Thoracic aorta (tissue), 2 donors: ENCODE measurements around the gene NCKAP1. TPM values are rescaled to one million over a fixed set of nuclear protein-coding genes. Genes with fewer than 3 reads are reported as not detected.

Experiments used
- ATAC-seq: fragments of 150-250 bp; one replicate; pipeline ENCODE4 v1.8.0; 2017; ENCODE audit warnings: low read depth; ENCODE audit not compliant: insufficient number of reproducible peaks, low FRiP score
- DNase-seq: peaks from one replicate; pipeline ENCODE4 v3.0.0-alpha.2; 2020; ENCODE audit warnings: low spot score
- H3K27ac ChIP-seq, 2 donors: fragments of 200-600 bp; sonication (generic); 1 replicate in 1 of 2; 2 replicates in 1 of 2; pipeline ENCODE4 v1.5.1; 2016; ENCODE audit warnings: mild to moderate bottlenecking in 2 of 2, moderate library complexity in 2 of 2
- H3K27me3 ChIP-seq: fragments of 200-600 bp; sonication (generic); replicated peaks from 2 replicates; pipeline ENCODE4 v1.6.0; 2016; ENCODE audit warnings: mild to moderate bottlenecking; ENCODE audit not compliant: insufficient read depth
- H3K36me3 ChIP-seq: fragments of 200-600 bp; sonication (generic); one replicate; pipeline ENCODE4 v1.5.1; 2016
- H3K4me1 ChIP-seq, 2 donors: fragments of 200-600 bp; sonication (generic); 1 replicate in 1 of 2; 2 replicates in 1 of 2; pipeline versions ENCODE4 v1.5.1 to v1.6.0; 2016; ENCODE audit warnings: low read depth in 2 of 2, mild to moderate bottlenecking in 1 of 2; ENCODE audit not compliant: control insufficient read depth in 1 of 2
- H3K4me3 ChIP-seq: fragments of 200-600 bp; sonication (generic); 2 replicates; pipeline ENCODE4 v1.5.1; 2016; ENCODE audit warnings: mild to moderate bottlenecking
- H3K9me3 ChIP-seq: fragments of 200-600 bp; sonication (generic); 2 replicates; pipeline ENCODE4 v1.5.1; 2016
- total RNA-seq, 2 donors: library from RNA; depleted of rRNA; stranded (reverse); fragments of >200 nt; gene quantifications; one replicate each; pipeline versions ENCODE4 v1.1.0 to v1.2.3, GENCODE V29; 2016
- TF ChIP-seq, protein P1 (sequence below): fragments of 200-600 bp; sonication (generic); IDR thresholded peaks from one replicate; pipeline ENCODE4 v1.5.1; 2019; ENCODE audit warnings: antibody characterized with exemption

The NCKAP1 gene
- total RNA-seq, 2 donors from 2014 or later, result 116 to 159 TPM

DNA sequence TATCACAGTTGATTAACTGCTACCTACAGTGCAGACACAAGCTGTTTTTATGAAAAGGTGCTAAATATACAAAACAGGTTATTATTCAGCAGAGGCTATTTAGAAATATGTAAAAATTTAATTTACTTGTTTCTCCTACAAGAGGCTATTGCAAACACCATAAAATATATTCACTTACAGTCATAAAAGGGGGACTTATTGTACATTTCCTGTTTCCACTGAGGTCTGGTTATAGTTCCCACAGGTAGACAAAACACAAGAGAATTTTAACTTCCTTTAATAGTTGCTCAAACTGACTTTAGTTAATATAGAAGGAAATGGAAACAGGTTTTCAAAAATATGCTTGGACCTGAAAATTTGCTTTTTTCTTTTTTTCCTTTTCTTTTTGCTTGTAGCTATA, 131.8 kb downstream of the NCKAP1 start:
- Histone ChIP-seq H3K4me1 (peaks cover 5 to 30% of the 10 kb centered on the region in 2 donors), H3K9me3 (no peaks in the 10 kb centered on the region), H3K27me3 (no peaks in the 10 kb centered on the region), H3K4me3 (no peak overlapping the region), H3K36me3 (no peaks in the 10 kb centered on the region), H3K27ac (no peak overlapping the region)
- DNase-seq, result no peak
- no peak for ATAC-seq
- TF ChIP-seq, protein P1, sequence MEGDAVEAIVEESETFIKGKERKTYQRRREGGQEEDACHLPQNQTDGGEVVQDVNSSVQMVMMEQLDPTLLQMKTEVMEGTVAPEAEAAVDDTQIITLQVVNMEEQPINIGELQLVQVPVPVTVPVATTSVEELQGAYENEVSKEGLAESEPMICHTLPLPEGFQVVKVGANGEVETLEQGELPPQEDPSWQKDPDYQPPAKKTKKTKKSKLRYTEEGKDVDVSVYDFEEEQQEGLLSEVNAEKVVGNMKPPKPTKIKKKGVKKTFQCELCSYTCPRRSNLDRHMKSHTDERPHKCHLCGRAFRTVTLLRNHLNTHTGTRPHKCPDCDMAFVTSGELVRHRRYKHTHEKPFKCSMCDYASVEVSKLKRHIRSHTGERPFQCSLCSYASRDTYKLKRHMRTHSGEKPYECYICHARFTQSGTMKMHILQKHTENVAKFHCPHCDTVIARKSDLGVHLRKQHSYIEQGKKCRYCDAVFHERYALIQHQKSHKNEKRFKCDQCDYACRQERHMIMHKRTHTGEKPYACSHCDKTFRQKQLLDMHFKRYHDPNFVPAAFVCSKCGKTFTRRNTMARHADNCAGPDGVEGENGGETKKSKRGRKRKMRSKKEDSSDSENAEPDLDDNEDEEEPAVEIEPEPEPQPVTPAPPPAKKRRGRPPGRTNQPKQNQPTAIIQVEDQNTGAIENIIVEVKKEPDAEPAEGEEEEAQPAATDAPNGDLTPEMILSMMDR, result no peak

DNA sequence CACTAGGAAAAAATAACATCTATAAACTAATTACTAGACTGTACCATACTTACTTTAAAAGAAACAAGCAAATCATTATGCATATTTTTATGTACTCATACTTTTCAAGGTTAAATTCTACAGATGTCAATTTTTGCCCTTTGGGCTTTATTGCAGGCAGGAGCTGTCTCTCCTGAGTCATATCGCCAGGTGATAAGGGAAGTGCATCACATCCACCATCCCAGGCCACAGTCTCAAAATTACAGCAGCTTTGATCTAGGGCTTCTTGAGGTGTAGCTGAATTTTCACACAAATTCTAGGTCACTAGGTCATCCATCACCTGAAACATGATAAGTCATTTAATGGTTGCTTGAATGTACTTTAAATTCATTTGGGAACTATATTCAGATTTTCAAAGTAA, 133.4 kb downstream of the NCKAP1 start:
- Histone ChIP-seq H3K27ac (peak overlapping the region in 1 of 2 donors; percentile 6), H3K4me3 (no peak overlapping the region), H3K36me3 (no peaks in the 10 kb centered on the region), H3K4me1 (peaks cover 5 to 30% of the 10 kb centered on the region in 2 donors), H3K9me3 (no peaks in the 10 kb centered on the region), H3K27me3 (no peaks in the 10 kb centered on the region)
- TF ChIP-seq, protein P1, result no peak
- no peak for ATAC-seq
- no peak for DNase-seq

DNA sequence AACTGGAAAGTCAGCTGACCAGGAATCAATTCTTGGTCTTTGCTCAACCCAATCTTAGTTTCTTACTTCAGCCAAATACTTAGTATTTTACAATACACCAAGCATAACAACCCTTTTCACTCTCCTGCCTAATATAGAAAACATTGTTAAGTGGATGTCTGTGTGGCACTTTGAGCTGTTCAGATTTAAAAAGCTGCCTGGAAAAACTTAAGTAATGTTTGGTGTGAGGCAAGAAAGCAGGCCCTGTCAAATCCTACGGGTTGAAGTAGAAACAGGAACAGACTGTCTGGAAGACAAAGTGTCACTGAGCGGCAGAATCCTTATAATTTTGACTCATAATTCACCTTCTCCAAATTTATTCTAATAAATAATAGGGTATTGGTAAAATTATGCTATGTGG, 134.7 kb downstream of the NCKAP1 start:
- no peaks in the 10 kb centered on the region for H3K9me3 ChIP-seq
- H3K4me3 ChIP-seq, result no peak overlapping the region
- peak overlapping the region; percentile 33 to 69 for H3K27ac ChIP-seq
- TF ChIP-seq, protein P1, result no peak
- H3K4me1 ChIP-seq, result peaks cover 5 to 30% of the 10 kb centered on the region in 2 donors
- ATAC-seq (no peak), DNase-seq (no peak)
- H3K36me3 ChIP-seq, result no peaks in the 10 kb centered on the region
- no peaks in the 10 kb centered on the region for H3K27me3 ChIP-seq

DNA sequence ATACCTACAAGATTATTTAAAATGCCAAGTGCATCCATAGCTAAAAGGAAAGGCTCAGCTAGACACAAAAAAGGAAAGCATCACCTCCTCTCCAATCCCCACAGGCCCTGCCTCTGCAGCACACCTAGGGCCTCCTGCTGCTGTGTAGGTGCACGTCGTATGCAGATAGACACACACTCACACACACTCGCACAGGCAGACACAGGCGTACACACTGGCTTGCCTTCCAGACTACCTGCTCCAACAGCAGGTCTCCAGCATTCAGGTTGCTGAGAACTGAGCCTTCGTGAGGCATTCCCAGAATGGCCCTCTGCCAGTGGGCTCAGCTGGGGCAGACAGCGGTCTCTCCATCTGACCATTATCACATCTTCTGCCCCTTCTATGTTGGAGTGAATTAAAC, 136.5 kb downstream of the NCKAP1 start:
- no peaks in the 10 kb centered on the region for H3K9me3 ChIP-seq
- TF ChIP-seq, protein P1, result no peak
- DNase-seq (no peak), ATAC-seq (no peak)
- no peaks in the 10 kb centered on the region for H3K27me3 ChIP-seq
- H3K4me3 ChIP-seq, result no peak overlapping the region
- no peak overlapping the region for H3K27ac ChIP-seq
- peaks cover 3 to 22% of the 10 kb centered on the region in 2 donors for H3K4me1 ChIP-seq
- H3K36me3 ChIP-seq, result no peaks in the 10 kb centered on the region

DNA sequence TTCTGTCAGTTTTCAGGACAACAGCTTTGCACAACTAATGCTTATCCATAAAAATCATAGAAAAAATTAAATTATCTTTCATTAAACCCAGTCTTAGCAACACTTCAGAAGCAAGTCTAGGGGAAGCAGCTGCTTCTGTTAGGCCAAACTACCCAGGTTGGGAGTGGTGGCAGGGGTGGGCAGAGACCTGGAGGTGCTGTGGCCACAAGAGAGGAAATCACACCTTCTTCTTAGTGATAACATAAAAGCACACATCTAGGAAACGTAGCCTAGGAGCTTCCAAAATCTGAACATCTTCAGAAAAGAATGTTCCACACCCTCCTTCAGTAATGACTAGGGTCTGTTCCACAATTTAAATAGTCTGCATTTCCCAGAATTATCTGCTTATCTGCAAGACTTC, 139.5 kb downstream of the NCKAP1 start:
- DNase-seq, result no peak

More for the DNA sequence above, 139.5 kb downstream of the NCKAP1 start:
- Histone ChIP-seq H3K27me3 (no peaks in the 10 kb centered on the region), H3K27ac (no peak overlapping the region), H3K4me3 (no peak overlapping the region), H3K9me3 (no peaks in the 10 kb centered on the region), H3K4me1 (peaks cover 20 to 39% of the 10 kb centered on the region in 2 donors), H3K36me3 (no peaks in the 10 kb centered on the region)
- no peak for ATAC-seq
- TF ChIP-seq, protein P1, result no peak
